T-cell (primary cell): ENCODE results near the gene REPIN1. TPM values are rescaled to one million over a fixed set of nuclear protein-coding genes. Genes with fewer than 3 reads are reported as not detected.
A peak's percentile ranks its signal among the peaks of the same experiment; 100 is the strongest.

Source experiments
- ATAC-seq, 4 experiments: fragments of 200-7000 bp in 3 of 4; fragments of 150-1000 bp in 1 of 4; cut with Tn5 transposase; replicated peaks in 1 of 4; 1 replicate in 3 of 4; 2 replicates in 1 of 4; pipeline ENCODE4 v1.10.0; 2021; ENCODE audit warnings: moderate library complexity in 3 of 4, mild to moderate bottlenecking in 2 of 4, moderate number of reproducible peaks in 1 of 4
- CTCF ChIA-PET, 2 donors: fragments of 300-600 bp; sonication (Branson Sonifier 250); formaldehyde crosslinking; loops; one replicate each; lab custom pipeline; 2022; ENCODE audit warnings: antibody characterized with exemption in 2 of 2; lab: Charles Lee
- POLR2A ChIA-PET, 2 donors: fragments of 300-600 bp; sonication (Branson Sonifier 250); formaldehyde crosslinking; loops; one replicate each; lab custom pipeline; 2022; ENCODE audit warnings: antibody characterized with exemption in 2 of 2; lab: Charles Lee
- DNase-seq, 35 experiments: peaks; one replicate each; pipeline versions ENCODE4 v3.0.0 to v3.0.0-alpha.2; 2013 to 2023
- H3K27ac ChIP-seq: one replicate; pipeline ENCODE4 v1.5.1; 2013; ENCODE audit warnings: low read length
- H3K27me3 ChIP-seq, 2 experiments: replicated peaks in 1 of 2; 1 replicate in 1 of 2; 2 replicates in 1 of 2; pipeline versions ENCODE4 v1.6.1 to v1.7.0; 2013; ENCODE audit warnings: low read length in 1 of 2, mixed read lengths in 1 of 2; ENCODE audit not compliant: control insufficient read depth in 2 of 2, insufficient read depth in 2 of 2; ENCODE audit errors: extremely low read depth in 1 of 2
- H3K36me3 ChIP-seq, 2 donors: 1 replicate in 1 of 2; 2 replicates in 1 of 2; pipeline versions ENCODE4 v1.6.1 to v1.7.0; 2013; ENCODE audit warnings: low read length in 1 of 2; ENCODE audit not compliant: control insufficient read depth in 2 of 2, insufficient read depth in 1 of 2; ENCODE audit errors: extremely low read depth in 1 of 2
- H3K4me1 ChIP-seq, 2 experiments: 1 replicate in 1 of 2; 2 replicates in 1 of 2; pipeline versions ENCODE4 v1.6.1 to v1.7.0; 2013; ENCODE audit warnings: low read length in 2 of 2, mixed read lengths in 1 of 2; ENCODE audit not compliant: insufficient read depth in 2 of 2, control insufficient read depth in 1 of 2; ENCODE audit errors: extremely low read depth in 1 of 2
- H3K4me3 ChIP-seq, 2 donors: 1 replicate in 1 of 2; 2 replicates in 1 of 2; pipeline versions ENCODE4 v1.5.1 to v1.7.0; 2013; ENCODE audit warnings: mild to moderate bottlenecking in 2 of 2, low read length in 1 of 2, moderate library complexity in 1 of 2; ENCODE audit not compliant: control insufficient read depth in 1 of 2; ENCODE audit errors: extremely low read depth in 1 of 2
- H3K9me3 ChIP-seq: 2 replicates; pipeline ENCODE4 v1.7.0; 2013
- H3K27ac Mint-ChIP-seq, 2 donors: one replicate each; pipeline ENCODE4 v1.8.0; 2020 to 2021; ENCODE audit warnings: mild to moderate bottlenecking in 2 of 2, mixed read lengths in 2 of 2
- H3K27me3 Mint-ChIP-seq, 2 donors: one replicate each; pipeline ENCODE4 v1.8.0; 2021 to 2022; ENCODE audit warnings: mixed read lengths in 2 of 2
- H3K36me3 Mint-ChIP-seq: one replicate; pipeline ENCODE4 v1.8.0; 2021; ENCODE audit warnings: mixed read lengths
- H3K4me1 Mint-ChIP-seq, 3 donors: one replicate each; pipeline ENCODE4 v1.8.0; 2020 to 2022; ENCODE audit warnings: mixed read lengths in 3 of 3, mild to moderate bottlenecking in 1 of 3
- H3K4me3 Mint-ChIP-seq, 3 donors: one replicate each; pipeline ENCODE4 v1.8.0; 2020 to 2022; ENCODE audit warnings: mild to moderate bottlenecking in 3 of 3, mixed read lengths in 3 of 3, moderate library complexity in 3 of 3
- H3K9me3 Mint-ChIP-seq, 3 donors: one replicate each; pipeline ENCODE4 v1.8.0; 2020 to 2022; ENCODE audit warnings: mixed read lengths in 3 of 3
- WGBS: methylation state at CpG from one replicate; pipeline ENCODE4 v1.1.5; 2013; ENCODE audit warnings: missing lambda C conversion rate; ENCODE audit not compliant: insufficient coverage; 5-methylcytosine and 5-hydroxymethylcytosine counted together
- total RNA-seq, 35 experiments: library from RNA in 6 of 35; stranded (reverse) in 6 of 35; fragments of 120-200 nt in 1 of 35; gene quantifications; one replicate each; pipeline versions ENCODE4 v1.2.1 to v1.2.4 and lab custom pipeline; 2013 to 2026

The REPIN1 gene
- total RNA-seq, 5 donors from 2014 or later (not counting 1 experiment from before 2014, with no cell fraction given) = 64.0 to 110 (median 101) TPM

DNA sequence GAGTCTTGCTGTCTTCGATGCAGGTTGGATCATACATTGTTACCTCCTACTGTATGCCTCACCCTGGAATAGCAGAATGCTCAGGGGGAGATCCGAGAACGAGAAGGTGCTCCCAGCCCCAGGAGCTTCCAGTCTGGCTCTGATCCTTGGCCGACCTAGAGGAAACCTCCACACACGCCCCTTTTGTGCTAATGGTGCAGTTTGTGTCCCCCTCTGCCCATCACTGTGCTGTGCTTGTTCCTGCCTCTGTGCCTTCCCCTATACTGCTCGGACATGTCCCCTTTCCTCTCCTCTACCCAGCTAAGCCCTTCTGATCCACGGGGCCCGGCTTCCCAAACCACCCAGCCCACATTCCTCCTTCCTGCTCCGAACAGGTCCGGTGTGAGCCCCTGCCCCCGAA lies 43.0 kb downstream of the REPIN1 start:
- Histone ChIP-seq H3K4me3 (no peak overlapping the region), H3K36me3 (peaks cover 7 to 30% of the 10 kb centered on the region in 2 donors), H3K4me1 (peaks cover 3 to 12% of the 10 kb centered on the region in 2 experiments), H3K9me3 (no peaks in the 10 kb centered on the region), H3K27me3 (no peaks in the 10 kb centered on the region), H3K27ac (no peak overlapping the region)
- ATAC-seq (no peak), DNase-seq (no peak)
- no peaks in the 10 kb centered on the region for H3K9me3 Mint-ChIP-seq
- WGBS = 91% methylated on average over 11 of the region's 11 CpGs
- no peak overlapping the region for H3K4me3 Mint-ChIP-seq
- H3K27me3 Mint-ChIP-seq = no peaks in the 10 kb centered on the region
- peaks cover 21% of the 10 kb centered on the region for H3K36me3 Mint-ChIP-seq
- H3K27ac Mint-ChIP-seq = peak overlapping the region in 1 of 2 donors; percentile 39
- CTCF ChIA-PET = no interaction called here
- H3K4me1 Mint-ChIP-seq = peaks cover 12 to 22% (median 15%) of the 10 kb centered on the region in 3 donors
- POLR2A ChIA-PET = no interaction called here

DNA sequence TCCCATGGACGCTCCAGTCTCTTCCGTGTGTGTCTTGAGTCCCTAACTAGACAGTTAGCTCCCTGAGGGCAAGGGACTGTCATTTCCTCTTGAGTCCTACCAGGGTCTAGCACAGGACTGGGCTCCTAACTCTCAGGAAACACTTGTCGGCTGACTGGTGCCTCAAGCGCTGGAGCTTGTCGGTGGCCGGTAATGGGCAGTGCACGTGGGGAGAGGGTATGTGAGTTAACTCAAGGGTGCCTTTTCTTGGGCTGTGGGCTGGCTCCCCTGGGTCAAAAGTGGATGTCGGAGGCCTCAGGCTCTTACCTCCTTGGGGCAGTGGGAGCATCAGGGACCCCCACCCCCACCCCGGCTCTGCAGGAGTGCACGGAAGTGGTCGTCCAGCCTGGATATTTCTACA lies 43.4 kb downstream of the REPIN1 start:
- Histone ChIP-seq H3K4me3 (no peak overlapping the region), H3K27ac (no peak overlapping the region), H3K9me3 (no peaks in the 10 kb centered on the region), H3K36me3 (peaks cover 7 to 30% of the 10 kb centered on the region in 2 donors), H3K27me3 (no peaks in the 10 kb centered on the region), H3K4me1 (peaks cover 0 to 9% of the 10 kb centered on the region in 2 experiments)
- ChIA-PET POLR2A (no interaction called here), CTCF (interaction anchor here in 1 of 2 donors (0.6 kb wide), 1 partner anchor 56 kb away, joined by 3 read pairs; no protein-coding TSS in a partner anchor)
- DNase-seq (no peak), ATAC-seq (no peak)
- H3K27me3 Mint-ChIP-seq = no peaks in the 10 kb centered on the region
- H3K9me3 Mint-ChIP-seq = no peaks in the 10 kb centered on the region
- peaks cover 19% of the 10 kb centered on the region for H3K36me3 Mint-ChIP-seq
- WGBS = 100% methylated on average over 2 of the region's 11 CpGs
- no peak overlapping the region for H3K4me3 Mint-ChIP-seq
- H3K4me1 Mint-ChIP-seq = peaks cover 9 to 19% (median 11%) of the 10 kb centered on the region in 3 donors
- peak overlapping the region in 1 of 2 donors; percentile 39 for H3K27ac Mint-ChIP-seq

DNA sequence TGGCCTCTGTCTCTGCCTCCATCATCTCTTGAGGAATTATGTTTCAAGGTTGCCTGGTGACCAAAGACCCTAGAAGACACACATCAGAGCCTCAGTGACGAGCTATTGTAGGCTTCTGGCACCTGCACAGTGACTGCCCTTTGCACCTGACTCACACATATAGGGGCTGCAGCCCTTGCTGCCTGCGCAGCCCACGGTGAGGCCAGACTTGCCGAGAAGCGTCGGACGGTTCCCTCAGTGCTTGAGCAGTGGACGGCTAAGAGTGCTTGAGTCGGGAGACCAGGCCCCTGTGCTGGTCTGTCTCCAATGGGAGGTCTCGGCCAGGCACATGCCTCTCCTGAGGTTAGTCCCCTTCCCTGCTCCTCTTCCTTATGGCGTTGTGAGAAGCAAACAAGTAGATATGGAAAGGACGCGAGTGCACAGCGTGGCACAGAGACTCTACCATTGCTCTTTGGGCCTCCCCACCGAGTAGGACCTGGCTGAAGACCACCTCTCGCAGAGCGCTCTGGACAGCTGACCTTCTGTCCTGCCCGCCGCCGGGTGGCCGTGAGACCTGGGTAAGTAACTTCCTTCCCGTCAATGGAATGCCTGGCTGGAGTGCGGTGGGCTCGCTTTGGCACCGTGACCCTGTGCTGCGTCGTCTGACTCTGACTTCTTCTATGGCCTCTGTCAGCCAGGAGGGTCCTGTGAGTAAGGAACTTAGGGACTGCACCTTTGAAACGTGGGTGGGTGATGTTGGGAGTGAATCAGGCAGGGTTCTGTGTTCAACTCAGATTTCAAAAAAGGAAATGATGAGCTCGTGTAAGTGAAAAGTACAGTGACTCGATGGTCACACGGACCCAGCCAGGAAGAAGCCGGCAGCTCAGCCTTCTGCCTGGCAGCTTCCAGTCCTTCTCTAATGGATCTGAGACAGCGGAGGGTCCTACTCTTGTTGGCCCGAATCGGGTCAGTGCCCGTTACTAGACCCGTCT lies 44.2 kb downstream of the REPIN1 start:
- no peak overlapping the region for H3K27ac ChIP-seq
- no peak overlapping the region for H3K4me3 ChIP-seq
- POLR2A ChIA-PET = no interaction called here
- Mint-ChIP-seq H3K36me3 (peaks cover 17% of the 10 kb centered on the region), H3K9me3 (no peaks in the 10 kb centered on the region), H3K27me3 (no peaks in the 10 kb centered on the region), H3K27ac (no peak overlapping the region), H3K4me1 (peaks cover 6 to 17% (median 9%) of the 10 kb centered on the region in 3 donors), H3K4me3 (no peak overlapping the region)
- WGBS = 95% methylated on average over 36 of the region's 37 CpGs
- ATAC-seq (no peak), DNase-seq (no peak)
- peaks cover 7 to 30% of the 10 kb centered on the region in 2 donors for H3K36me3 ChIP-seq
- peaks cover 0 to 3% of the 10 kb centered on the region in 2 experiments for H3K4me1 ChIP-seq
- CTCF ChIA-PET = interaction anchor here in 1 of 2 donors (0.6 kb wide), 1 partner anchor 57 kb away, joined by 3 read pairs; no protein-coding TSS in a partner anchor
- H3K9me3 ChIP-seq = no peaks in the 10 kb centered on the region
- no peaks in the 10 kb centered on the region for H3K27me3 ChIP-seq

DNA sequence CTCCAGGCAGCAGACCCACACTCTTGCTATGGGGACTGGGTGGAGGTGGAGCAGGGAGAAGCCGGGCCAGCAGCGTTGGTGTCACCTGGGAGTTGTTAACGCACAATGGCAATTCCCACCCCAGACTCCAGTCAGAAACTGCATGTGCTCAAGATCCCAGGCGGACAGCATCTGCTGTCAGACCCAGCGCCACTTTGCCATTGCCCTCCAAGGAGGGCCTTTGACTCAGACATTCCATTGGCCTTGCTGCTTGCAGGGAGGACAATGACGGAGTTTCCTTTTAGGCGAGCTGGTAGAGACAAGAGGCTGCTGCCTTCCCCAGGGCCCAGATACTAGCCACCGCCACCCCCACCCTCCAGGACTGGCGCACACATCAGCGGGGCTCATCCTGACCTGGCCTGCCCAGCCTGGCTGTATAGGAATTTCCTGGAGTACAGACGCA lies 45.0 kb downstream of the REPIN1 start:
- peaks cover 0 to 3% of the 10 kb centered on the region in 2 experiments for H3K4me1 ChIP-seq
- Mint-ChIP-seq H3K27ac (no peak overlapping the region), H3K4me3 (no peak overlapping the region), H3K9me3 (no peaks in the 10 kb centered on the region), H3K27me3 (no peaks in the 10 kb centered on the region), H3K36me3 (peaks cover 14% of the 10 kb centered on the region), H3K4me1 (peaks cover 4 to 13% (median 6%) of the 10 kb centered on the region in 3 donors)
- no peaks in the 10 kb centered on the region for H3K9me3 ChIP-seq
- DNase-seq (no peak), ATAC-seq (no peak)
- 97% methylated on average over 5 of the region's 11 CpGs for WGBS
- H3K4me3 ChIP-seq = no peak overlapping the region
- CTCF ChIA-PET = interaction anchor here in 1 of 2 donors (0.6 kb wide), 2 partner anchors 11 to 605 kb away, joined by 3 read pairs; no protein-coding TSS in a partner anchor
- H3K27ac ChIP-seq = no peak overlapping the region
- POLR2A ChIA-PET = no interaction called here
- no peaks in the 10 kb centered on the region for H3K27me3 ChIP-seq
- peaks cover 7 to 28% of the 10 kb centered on the region in 2 donors for H3K36me3 ChIP-seq

DNA sequence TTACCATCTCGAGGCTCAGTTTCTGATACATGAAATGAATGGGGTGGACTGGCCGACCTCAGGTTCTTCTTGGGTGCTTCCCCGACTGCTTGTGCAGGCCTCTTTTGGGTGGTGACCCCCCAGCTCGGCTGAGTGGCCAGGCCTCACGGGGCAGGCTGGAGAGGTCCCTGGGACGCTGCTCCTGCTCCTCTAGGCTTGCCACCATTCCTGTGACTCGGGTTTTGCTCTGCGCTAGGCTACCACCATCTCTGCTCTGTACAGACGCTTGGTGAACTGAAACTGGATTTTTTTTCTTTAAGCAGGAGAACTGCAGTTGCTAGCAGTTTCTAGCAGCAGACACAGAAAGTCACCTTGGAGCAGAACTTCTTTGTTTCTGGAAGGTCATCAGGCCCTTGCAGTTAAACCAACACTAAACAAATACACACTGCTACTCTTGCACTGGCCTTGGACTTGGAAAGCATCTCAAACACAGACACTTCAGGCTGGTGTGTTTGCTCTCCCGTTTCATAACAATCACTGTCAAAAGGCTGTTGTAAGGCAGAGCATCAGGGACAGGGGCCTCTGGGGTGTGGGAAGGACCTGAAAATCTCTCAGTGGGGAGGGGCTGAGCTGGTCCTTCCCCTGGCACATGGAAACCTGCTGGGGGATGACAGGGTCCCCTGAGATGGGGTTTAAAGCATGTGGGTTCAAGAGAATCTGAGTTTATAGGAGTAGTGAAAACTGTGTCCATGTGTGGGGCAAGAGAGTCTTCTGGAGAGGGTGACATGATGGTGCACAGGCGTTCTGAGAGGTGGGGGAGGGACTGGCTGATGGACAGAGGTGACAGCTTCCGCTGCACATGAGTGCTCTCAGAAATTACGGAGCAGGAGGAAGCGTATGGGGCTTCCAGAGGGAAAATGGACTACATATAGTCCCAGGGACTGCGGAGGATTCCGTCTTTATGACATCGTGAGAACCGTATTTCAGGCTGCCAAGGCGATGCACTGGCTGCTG lies 46.8 kb downstream of the REPIN1 start:
- H3K27me3 Mint-ChIP-seq = no peaks in the 10 kb centered on the region
- H3K27me3 ChIP-seq = no peaks in the 10 kb centered on the region
- H3K4me3 ChIP-seq = no peak overlapping the region
- H3K36me3 ChIP-seq = peaks cover 0 to 15% of the 10 kb centered on the region in 2 donors
- no peaks in the 10 kb centered on the region for H3K4me1 ChIP-seq
- ChIA-PET POLR2A (interaction anchor here in 1 of 2 donors (0.5 kb wide), 2 partner anchors 10 to 22 kb away, joined by 4 to 5 read pairs; no protein-coding TSS in a partner anchor), CTCF (no interaction called here)
- H3K4me3 Mint-ChIP-seq = no peak overlapping the region
- no peak overlapping the region for H3K27ac ChIP-seq
- H3K9me3 Mint-ChIP-seq = no peaks in the 10 kb centered on the region
- ATAC-seq = no peak
- DNase-seq = no peak
- no peaks in the 10 kb centered on the region for H3K9me3 ChIP-seq
- peaks cover 11% of the 10 kb centered on the region for H3K36me3 Mint-ChIP-seq
- peaks cover 0 to 8% (median 1%) of the 10 kb centered on the region in 3 donors for H3K4me1 Mint-ChIP-seq
- no peak overlapping the region for H3K27ac Mint-ChIP-seq
- 92% methylated on average over 17 of the region's 19 CpGs for WGBS
